Measurements from ENCODE around the gene FNBP1.

DNA sequence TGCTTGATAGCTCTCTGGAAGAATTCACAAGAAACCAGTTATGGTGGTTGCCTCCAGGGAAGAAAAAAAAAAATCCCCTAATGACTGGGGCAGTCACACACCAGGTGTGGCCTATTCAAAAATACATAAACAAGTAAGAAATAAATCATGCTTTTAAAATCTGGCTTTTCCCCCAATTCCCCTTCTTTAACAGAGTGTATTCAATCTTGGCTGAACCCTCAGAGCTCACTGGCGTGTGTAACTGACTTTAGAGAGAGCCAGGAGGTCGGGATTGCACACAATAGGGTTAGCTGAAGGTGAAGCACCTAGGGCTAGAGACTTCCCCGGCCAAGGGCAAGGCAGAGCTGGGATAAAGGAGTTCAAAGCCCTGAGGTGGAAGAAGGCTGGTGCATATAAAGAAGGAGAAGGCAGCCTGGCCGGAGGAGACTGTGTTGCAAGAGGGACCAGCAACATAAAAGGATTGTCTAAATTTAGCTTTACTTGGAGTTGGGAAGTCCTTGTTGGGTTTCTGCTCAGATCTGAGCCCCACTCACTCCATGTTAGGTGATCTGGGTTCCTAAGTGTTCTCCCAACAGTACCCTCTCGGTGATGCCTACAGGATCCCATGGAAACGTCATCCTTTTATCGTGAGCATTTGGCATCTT, 19.7 kb downstream of the FNBP1 start:
- TF ChIP-seq, protein P1, sequence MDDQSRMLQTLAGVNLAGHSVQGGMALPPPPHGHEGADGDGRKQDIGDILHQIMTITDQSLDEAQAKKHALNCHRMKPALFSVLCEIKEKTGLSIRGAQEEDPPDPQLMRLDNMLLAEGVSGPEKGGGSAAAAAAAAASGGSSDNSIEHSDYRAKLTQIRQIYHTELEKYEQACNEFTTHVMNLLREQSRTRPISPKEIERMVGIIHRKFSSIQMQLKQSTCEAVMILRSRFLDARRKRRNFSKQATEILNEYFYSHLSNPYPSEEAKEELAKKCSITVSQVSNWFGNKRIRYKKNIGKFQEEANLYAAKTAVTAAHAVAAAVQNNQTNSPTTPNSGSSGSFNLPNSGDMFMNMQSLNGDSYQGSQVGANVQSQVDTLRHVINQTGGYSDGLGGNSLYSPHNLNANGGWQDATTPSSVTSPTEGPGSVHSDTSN (IDR thresholded peaks at IDR 0.05), result no peak
- TF ChIP-seq ZFP36 (IDR thresholded peaks at IDR 0.05; ENCODE audit: borderline replicate concordance, partially characterized antibody), result no peak
- TF ChIP-seq, protein P2, sequence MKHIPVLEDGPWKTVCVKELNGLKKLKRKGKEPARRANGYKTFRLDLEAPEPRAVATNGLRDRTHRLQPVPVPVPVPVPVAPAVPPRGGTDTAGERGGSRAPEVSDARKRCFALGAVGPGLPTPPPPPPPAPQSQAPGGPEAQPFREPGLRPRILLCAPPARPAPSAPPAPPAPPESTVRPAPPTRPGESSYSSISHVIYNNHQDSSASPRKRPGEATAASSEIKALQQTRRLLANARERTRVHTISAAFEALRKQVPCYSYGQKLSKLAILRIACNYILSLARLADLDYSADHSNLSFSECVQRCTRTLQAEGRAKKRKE (CRISPR knock-in tag; IDR thresholded peaks at IDR 0.05; ENCODE audit: low read depth), result no peak
- no peak for TF ChIP-seq JUN (IDR thresholded peaks at IDR 0.05)
- no peak for TF ChIP-seq POLR2A (IDR thresholded peaks at IDR 0.05; ENCODE audit: low read length)
- TF ChIP-seq MAZ (IDR thresholded peaks at IDR 0.05; ENCODE audit: borderline replicate concordance, low read depth, low read length), result no peak
